HL-60/S4 (cell line): ENCODE data around the gene BCL11A.
"Not testable (repeated sequence)": the region's sequence is repeated elsewhere in the genome, so short reads cannot be mapped to it uniquely, and the experiment has no call there.

Experiments used
- in situ Hi-C: fragments of 300-500 bp; cut with MboI; formaldehyde crosslinking; loops from 2 replicates; pipeline ENCODE4 v1.14.3; 2022; ENCODE audit warnings: low sequenced_read_pairs

Gene BCL11A

GRCh38 chr2:60440767-60441163 lies 112.7 kb downstream of the BCL11A start:
- in situ Hi-C loops: no loop called here

- in situ Hi-C loops: no loop called here
Measured at GRCh38 chr2:60440079-60440766, 113.2 kb downstream of the BCL11A start.

- in situ Hi-C loops: no loop called here
Measured at GRCh38 chr2:60439219-60439974, 114.1 kb downstream of the BCL11A start.

- in situ Hi-C loops: no loop called here
Measured at GRCh38 chr2:60438653-60439052, 114.8 kb downstream of the BCL11A start.

GRCh38 chr2:60438131-60438530 lies 115.3 kb downstream of the BCL11A start:
- in situ Hi-C loops: no loop called here

GRCh38 chr2:60437080-60437696 lies 116.3 kb downstream of the BCL11A start:
- in situ Hi-C loops: no loop called here

- in situ Hi-C loops: no loop called here
Measured at GRCh38 chr2:60433018-60433596, 120.3 kb downstream of the BCL11A start.

GRCh38 chr2:60432035-60432601 lies 121.3 kb downstream of the BCL11A start:
- in situ Hi-C loops: no loop called here

GRCh38 chr2:60429681-60430080 lies 123.8 kb downstream of the BCL11A start:
- in situ Hi-C loops: no loop called here

GRCh38 chr2:60426880-60427279 lies 126.6 kb downstream of the BCL11A start:
- in situ Hi-C loops: no loop called here

GRCh38 chr2:60426341-60426740 lies 127.1 kb downstream of the BCL11A start:
- in situ Hi-C loops: no loop called here

- in situ Hi-C loops: no loop called here
Measured at GRCh38 chr2:60424233-60424632, 129.2 kb downstream of the BCL11A start.

GRCh38 chr2:60423505-60423904 lies 129.9 kb downstream of the BCL11A start:
- in situ Hi-C loops: no loop called here

GRCh38 chr2:60422826-60423483 lies 130.5 kb downstream of the BCL11A start:
- in situ Hi-C loops: no loop called here

- in situ Hi-C loops: not testable (repeated sequence)
Measured at GRCh38 chr2:60417210-60417609, 136.2 kb downstream of the BCL11A start.

- in situ Hi-C loops: no loop called here
Measured at GRCh38 chr2:60416221-60417008, 137.0 kb downstream of the BCL11A start.

GRCh38 chr2:60415814-60416213 lies 137.6 kb downstream of the BCL11A start:
- in situ Hi-C loops: no loop called here

- in situ Hi-C loops: no loop called here
Measured at GRCh38 chr2:60414495-60415138, 138.8 kb downstream of the BCL11A start.

GRCh38 chr2:60413814-60414168 lies 139.7 kb downstream of the BCL11A start:
- in situ Hi-C loops: no loop called here
